Stimulated activated CD8-positive, alpha-beta memory T cell treated with anti-CD3 and anti-CD28 coated beads, Interleukin-7, amount 100 ng/mL, for 48 hours (primary cell): ENCODE results near the gene PTPRR.

Experiments
- DNase-seq, 2 donors: peaks; one replicate each; pipeline ENCODE4 v3.0.0-alpha.2; 2020; ENCODE audit warnings: low read depth in 1 of 2; ENCODE audit errors: extremely low read depth in 1 of 2

PTPRR gene

DNA sequence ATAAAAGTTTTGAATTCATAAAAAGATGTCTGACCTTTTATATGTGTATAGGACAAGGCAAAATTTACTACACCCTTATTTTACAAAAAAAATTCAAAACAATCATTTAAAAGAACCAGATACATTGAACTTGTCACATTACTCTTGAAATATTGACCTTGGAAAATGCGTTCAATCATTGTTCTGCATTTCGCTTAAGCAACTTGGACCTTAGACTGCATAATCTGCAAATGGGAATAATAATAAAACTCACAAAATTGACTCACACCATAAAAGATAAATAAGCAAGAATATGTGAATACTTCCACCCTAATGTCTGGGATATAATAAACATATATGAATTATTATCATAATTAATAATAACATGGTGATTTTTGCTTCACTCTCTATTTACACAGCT lies 213.9 kb downstream of the PTPRR start:
- DNase-seq = no peak

DNA sequence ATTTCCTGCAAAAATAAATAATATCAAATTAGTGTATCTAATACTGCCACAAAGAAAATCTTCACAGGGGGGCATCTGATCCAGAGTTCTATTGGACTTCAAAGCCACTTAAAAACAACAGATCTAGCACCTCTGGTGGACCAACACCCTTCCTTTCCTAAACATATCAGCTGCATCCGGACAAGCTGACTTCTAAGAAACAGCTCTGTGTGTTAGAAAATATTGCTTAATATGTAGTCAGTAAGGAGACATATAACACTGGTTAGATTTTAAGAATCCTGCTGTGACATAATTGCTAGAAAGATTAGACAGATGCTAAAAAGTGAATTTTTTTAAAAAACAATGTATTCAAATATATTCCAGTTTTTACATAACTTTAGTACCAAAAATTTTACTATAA lies 222.2 kb downstream of the PTPRR start:
- DNase-seq = no peak

DNA sequence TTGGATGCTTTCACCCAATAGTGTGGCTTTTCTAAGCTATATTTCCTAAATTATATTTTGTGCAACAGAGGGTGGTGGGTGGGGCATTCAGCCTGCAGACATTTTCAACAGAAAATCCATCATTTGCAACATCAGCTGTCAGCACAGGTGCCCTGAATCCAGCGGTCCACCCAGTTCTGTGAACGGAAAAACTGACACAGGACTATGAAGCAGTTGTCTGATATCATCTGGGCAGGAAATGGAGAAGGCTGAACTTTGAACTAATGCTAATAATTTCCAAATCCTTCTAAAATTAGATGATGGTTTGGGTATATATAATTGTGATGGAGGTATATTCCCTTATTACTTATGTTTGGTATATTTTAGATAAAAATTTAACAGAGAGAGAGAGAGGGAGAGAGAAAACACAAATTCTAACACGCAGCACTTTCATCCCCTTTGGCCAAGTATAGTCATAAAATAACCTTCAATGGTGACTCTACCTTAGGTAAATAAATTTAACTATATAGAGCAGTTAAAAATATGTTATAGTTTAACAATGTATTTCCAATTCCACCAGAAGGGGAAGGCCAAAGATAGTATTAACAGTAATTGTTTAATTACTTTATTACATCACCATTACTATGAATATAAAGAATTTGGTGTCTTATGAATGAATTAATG lies 225.0 kb downstream of the PTPRR start:
- DNase-seq = no peak

DNA sequence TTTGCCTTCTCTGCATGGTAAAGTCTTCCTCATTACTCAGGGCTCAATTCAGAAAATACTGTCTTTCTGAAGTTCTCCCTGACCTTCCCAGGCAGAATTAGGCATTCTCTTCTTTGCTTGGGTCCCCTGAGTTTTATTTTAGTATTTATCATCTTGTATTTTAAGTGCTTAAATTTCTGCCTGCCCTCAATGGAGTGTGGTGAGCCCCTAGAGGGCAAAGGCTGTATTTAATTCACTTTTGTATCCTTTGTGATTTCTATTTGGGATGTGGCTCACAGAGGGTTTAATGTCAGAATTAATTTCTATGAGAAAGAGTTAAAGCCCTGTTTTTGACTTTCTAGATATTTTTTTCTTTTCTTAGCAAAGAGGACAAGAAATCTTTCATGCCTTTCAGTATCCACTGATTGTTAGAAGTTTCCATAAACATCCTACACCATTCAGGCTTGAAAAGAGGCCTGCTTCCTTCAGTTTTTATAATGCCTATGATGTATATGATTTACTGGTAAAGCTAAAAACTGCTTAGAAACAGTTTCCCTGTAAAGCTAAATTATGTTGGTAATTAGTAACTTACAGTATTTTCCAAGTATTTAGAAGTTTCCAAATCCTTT lies 227.8 kb downstream of the PTPRR start:
- no peak for DNase-seq

DNA sequence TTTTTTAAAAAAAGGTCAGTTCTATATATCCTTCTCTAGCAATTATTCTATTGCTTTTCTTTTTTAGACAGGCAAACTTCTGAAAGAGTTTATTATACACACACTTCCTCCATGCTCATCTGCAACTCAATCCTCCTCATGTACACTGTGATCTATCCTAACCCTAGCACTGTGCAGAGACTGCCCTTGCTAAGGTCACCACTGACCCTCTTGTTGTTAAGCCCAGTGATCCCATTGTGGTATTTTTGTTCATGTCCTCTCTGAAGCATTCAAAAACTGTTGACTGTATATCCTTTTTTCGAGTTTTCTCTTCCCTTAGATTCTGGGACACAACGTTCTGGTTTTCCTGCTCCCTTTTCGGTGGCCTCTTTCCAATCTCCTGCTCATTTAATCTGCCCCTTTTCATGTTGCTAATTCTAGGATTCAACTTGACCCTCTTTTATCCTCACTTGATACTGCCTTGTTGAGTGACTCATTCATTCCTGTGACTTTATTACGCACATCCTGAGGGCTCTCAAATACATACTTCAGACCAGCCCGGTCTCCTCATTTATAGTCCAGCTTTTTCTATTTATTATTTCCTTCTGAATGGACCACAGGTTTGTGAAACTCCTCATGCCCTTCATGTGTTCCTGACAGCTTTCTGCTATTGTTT lies 229.4 kb downstream of the PTPRR start:
- no peak for DNase-seq

DNA sequence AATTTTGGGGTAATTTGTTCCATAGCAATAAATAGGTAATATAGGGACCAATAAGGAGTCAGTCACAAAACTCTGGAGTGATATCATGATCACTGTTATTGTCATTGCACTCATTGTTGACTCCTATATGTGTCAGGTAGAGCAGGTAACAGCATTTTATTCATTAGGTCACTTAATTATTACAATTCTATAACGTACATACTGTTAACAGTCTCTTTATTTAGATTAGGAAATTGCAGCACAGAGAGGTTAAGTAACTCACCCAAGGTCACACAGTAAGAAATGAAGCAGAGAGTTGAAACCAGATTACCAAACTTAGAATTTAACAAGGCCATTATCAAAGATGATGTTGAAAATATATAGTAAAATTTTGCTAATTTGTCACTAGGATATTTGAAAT lies 233.6 kb downstream of the PTPRR start:
- DNase-seq = no peak

DNA sequence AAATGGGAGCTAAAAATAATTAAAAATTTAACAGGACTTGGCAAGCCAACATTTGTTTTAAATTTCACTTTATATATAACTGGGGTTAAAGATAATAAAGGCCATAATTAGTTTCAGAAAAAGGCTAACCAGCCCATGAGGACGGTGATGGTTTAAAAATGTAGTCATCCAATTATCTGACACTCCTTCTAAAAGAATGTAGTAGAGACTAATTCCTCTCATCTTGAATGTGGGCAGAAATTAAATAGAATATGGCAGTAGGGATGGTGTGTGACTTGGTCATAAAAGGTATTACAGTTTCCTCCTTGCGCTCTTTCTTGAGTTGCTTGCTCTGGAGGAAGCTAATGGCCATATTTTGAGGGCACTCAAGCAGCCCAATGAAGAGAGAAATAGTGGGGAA lies 234.2 kb downstream of the PTPRR start:
- DNase-seq = no peak

DNA sequence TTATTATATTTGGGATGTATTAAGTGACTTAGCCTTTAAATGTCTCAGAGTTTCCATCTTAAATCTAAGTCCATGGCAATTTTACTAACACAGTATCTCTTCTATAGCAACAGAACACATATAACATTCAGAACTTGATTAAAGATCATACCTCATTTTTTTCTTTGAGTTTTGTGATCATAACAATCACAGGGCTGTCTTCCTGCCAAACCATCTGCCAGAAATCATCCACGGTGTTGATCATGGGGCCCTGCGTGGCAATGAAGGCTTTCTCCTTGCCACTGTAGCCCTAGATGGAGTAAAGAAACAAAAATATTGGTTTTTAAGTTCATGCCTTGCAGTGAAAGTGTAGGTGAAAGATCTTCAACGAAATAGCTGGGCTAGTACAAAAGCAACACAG lies 236.6 kb downstream of the PTPRR start:
- DNase-seq = no peak

DNA sequence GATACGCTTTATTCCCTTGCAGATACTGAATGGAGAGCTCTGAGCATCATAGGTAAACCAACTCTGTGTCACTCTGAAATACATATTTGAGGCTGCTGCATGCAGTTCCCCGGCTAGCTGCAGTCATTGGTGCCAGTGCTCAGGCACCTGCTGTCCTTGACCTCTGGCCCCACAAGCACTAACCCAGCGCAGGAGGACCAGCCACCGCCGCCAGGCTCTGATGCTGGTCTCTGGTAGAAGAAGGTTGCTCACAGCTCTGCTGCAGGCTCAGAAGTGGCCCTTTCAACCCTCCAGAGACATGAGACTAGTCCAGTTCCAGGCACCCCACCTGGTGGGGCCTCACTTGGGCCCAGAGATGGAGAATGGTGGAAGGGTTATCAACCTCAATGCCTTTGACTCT lies 248.8 kb downstream of the PTPRR start:
- no peak for DNase-seq

DNA sequence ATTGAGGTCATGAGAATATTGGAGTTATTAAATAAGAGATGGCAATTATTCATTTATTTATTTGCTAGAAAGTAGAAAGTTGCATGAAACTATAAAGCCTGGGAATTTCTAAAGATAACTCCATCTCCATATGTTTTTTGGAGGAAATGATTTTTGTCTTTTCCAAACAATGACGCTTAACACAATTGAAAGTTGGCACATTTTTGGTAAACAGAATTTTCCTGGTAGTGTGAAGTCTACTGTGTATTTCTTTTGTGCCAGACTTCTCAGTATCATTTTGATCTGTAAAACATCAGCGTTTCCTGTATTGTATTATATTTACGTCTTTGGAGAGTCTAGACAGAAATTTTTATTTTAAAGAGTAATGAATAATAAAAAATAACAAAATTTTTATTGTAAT lies 249.6 kb downstream of the PTPRR start:
- no peak for DNase-seq

DNA sequence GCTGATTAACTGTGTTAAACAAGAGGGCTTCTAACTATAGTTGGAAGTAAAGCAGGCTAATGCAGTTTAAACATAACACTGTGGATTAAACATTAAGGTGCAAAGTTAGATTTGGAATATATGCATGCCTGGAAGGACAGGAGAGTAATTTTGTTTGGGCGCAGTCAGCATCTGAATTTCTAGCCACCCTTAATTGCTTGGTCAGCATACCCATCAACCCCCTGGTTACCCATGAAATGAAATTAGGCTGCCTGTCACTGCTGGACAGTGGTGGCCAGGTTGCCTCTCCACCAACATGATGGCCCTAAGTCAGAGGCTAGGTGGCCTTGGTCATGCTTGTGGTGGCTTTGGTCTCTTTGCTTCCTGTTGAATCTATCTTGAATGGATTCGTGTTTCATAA lies 253.3 kb downstream of the PTPRR start:
- no peak for DNase-seq

DNA sequence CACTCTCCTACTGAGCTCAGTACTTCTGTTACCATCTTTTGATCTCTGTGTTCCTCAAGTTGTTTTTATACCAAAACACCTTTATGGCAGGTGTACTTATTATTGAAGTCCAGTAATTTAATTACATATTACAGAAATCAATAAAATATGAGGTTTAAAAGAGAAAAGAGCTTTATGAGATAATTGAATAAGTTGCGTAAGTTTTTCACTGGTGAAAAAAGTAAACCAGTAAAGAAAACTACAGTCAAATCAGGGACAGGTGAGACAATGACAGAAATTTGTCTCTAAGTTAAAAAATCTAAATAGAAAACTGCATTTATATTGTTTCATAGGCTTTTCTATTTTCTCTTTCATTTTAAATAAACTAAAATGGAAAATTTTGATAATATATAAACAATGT lies 254.2 kb downstream of the PTPRR start:
- no peak for DNase-seq

DNA sequence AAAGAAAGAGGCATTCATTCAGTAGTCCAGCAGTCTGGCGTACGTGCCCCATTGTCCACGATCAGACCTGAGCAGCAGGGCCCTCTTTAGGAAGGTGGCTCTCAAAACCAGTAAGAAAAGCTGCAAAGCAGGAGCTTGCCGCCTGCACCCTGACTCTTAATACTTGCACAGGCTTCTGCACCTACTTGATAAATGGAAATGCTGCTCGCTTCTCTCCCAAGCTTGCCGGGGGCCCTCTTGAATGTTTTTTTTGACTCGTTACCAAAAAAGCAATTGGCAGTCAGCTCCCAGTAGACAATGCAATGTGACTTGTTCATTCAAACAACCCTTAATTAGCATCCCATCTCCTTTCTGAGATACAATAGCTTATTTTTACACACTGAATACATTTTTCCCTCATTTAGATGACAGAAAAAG lies 256.1 kb downstream of the PTPRR start:
- no peak for DNase-seq

DNA sequence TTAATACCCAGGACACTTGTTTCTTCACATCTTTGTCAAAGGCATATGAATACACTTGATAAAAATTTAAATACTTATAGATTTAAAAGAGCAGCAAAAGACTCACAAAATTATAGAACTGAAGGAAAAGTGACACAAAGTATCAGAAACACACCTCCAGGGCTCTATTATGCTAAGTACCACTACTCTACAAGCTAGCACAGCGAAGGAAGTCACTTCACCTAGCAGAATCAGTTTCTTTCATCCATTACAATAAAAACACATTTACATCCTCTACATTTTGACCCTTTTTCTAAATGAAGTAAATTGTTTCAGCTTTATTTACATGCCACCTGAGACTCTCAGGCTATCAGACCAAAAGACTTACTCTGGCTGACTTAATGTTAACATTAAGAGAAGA lies 256.7 kb downstream of the PTPRR start:
- no peak for DNase-seq

DNA sequence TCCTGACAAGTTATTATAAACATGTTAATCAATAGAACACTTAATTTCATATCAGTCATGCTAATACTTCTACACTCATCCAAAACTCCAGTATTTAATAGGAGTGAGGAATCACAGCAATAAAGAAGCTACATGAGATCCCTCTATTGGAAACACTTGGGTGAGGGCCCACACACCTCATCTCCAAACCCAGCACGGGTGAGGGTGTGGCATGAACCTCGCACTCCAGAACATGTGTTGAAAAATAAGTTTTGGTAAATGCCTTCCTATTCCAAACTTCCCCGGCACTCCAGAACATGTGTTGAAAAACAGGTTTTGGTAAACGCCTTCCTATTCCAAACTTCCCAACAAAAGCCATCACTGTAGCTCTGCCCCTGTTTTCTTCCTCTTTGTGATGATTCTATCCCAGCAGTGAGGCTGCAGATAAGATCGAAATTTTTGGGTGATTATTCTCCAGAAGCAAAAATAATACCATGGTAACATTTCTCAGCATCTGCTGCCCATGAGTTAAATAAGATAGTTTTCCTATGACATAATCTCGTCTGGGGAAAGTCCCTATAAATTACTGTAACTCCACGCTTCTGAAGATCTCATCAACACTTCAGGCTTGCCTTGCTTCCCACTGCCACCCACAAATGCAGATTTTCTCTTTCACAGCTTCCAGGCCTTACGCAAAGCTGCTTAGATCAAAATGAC lies 258.9 kb downstream of the PTPRR start:
- no peak for DNase-seq

DNA sequence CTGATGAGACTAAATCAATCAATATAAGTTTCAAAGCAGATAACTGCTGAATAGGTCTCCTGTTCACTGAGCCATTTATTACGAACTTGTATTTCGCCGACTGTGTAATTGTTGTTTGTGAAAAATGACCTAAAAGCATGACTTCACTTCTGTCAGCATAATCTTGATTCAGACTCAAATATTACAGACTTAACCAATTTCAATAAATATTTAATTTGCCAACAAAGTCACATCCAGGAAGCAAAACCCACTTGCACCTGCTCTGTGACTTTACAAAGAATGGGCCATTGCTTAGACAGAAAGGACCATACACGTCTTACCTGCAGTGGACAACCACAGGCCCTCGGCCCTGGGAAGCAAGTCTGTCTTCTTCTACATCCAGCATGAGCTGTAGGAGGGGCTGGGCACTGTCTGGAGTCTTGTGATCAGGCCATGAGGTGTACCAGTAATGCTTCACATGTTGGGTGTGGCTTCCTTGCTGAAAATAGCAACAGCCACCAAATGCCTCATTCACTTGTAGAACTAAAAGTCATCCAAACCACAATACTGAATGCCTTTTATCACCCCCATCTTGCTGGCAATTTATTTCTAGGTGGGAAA lies 259.8 kb downstream of the PTPRR start:
- DNase-seq = no peak

DNA sequence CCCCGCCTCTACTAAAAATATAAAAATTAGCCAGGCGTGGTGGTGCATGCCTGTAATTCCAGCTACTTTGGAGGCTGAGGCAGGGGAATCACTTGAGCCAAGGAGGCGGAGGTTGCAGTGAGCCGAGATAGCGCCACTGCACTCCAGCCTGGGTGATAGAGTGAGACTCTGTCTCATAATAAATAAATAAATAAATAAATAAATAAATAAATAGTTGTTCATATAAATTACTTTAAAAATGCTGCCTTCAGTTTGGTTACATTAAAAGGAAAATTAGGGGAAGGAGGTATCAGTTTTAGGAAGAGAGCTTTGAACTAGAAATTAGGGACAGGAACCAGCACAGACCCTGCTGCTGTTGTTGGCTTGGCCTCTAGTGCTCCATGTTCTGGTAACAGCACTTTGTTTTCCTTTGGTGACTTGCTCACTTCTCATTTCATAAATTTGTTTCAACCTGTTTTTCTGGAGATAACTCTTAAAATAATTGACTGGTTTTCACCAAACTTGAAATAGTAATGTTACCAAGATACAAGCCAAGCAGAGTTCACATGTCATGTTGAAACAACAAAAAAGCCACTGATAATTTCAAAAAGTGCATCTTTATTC lies 260.4 kb downstream of the PTPRR start:
- no peak for DNase-seq

DNA sequence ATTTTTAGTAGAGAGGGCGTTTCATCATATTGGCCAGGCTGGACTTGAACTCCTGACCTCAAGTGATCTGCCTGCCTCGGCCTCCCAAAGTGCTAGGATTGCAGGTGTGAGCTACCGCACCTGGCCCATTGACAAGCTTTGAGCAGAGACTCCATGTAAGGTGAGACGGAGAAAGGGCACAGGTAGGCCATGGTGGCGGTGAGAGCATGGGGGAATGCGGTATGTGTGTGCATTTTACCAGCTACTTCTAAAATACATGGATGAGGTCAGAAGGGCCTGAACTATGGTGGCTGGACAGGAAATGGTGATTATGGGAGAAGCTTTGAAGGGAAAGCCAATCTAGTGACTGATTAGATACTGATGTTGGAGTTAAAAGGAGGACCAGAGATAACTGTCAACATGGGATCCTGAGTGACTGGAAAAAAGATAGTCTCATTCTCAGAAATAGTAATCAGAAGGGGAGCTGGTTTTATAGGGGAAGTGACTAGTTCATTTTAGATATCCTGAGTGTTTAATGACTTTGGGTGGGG lies 261.4 kb downstream of the PTPRR start:
- no peak for DNase-seq

DNA sequence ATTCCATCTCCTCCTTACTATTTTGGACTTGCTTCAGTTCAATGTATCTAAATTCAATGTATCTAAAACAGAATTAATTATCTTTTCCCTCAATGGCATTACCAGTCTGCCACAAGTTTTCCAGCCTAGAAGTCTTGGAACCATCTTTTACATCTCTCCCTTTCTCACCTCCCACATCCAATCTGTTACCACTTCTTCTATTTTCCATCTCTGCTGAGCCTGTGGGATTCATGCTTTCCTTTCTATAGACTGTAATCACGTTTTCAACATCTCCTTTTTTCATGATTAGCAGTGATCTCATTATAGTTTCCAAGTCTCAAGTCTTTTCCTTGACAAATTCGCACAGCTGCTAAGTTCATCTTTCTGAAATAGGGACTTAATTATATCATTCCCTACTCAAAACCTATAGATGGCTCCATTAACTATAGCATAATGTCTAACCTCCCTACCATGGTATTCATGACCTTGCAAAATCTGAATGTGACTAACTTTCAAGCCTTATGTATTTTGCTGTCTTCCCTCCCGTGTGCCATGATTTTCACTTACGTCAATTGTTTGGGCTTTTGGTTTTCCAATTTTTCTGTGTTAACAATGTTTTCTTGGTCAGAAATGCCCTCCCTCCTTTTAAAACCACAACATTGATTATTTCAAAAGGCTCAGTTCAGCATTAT lies 262.8 kb downstream of the PTPRR start:
- DNase-seq = no peak

DNA sequence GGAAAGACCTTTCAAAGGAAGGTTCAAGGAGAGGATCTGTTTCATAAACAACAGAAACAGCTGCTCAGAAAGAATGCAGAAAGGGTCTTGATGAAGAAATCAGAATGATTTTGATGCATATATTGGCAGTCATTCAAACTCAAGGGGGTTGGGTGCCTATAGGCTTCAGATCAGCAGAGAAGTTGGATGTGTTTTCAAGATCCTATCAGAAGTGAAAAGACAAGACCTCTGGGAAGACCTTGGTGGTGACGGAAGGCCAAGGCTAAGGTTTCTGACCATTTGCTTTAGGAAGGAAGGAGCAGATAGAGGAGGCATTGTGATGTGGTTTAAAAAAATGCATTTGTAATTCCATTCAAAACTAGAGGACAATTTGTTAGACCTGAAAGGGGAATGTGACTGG lies 268.1 kb downstream of the PTPRR start:
- no peak for DNase-seq
